ENCODE measurements around the gene FBXL7.

Gene FBXL7

DNA sequence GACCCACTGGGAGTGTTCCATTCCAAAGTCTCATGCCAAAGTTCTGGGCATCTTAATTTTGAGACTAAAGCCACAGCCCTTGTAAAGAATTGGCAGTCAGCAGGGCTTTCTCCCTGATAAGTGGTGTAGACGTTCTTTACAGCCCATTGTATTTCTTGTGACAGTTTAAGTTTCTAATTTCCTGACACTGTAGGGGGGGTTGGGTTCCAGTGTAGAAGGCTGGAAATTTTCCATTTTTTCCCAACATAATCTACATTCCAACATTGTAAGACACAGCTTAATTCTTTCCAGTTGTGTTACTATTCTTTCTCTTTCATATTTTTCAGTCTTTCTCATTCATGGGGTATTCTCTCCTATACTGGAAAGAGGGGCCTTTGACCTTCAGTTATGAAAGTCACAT, 121.1 kb downstream of the FBXL7 start:
- no peak for DNase-seq

DNA sequence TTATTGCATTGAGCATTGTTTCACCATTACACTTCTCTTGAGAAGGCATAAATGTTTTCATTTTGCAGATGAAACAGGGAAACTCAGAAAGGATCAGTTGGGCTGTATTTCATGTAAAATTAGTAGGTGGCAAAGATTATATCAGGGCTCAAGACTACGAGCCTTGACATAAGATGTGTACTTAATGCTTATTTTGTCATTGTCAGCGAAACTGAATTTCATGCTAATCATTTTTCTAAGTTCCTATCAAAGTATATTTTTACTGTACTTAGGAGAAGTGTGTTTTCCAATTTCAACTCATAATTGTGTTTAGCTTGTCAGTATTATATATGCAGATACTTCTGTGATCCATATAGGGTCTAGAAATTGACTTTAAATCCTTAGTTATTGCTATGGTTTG, 123.8 kb downstream of the FBXL7 start:
- no peak for DNase-seq

DNA sequence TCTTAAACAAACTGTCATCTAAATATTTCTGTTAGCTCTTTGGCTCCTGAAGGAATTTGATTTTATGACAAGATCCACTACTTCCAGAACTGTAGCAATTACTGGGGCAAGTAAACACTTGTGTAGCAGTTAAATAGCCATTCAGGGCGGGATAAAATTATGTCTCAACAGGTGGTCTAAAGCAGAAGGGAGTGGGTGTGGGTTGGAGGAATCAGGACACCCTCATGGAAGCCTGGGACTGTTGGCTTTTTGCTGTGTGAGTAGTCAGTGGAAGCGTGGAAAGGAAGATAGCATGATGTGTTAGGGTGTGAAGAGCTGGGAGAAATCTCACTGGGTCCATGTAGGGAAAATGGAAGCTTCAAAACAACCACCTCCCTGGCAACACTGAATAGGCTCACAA, 127.1 kb downstream of the FBXL7 start:
- DNase-seq: no peak

DNA sequence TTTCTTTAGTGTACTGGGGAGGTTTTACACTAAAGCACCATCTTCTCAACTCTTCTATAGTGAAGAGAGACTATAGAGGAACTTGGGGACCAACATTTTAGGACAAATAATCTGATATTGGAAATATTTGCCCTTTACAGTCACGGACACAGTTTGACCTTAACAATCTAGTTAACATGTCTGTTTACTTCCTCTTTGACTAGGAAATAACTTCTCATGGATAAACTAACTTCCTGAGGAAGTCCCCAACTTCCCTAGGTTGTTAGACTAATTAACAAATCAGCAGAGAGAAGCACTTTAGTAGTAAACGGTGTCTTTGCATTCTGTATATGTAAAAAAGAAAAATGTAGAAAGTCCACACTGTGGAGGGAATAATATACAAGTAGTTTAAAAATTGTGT, 127.7 kb downstream of the FBXL7 start:
- DNase-seq: no peak

DNA sequence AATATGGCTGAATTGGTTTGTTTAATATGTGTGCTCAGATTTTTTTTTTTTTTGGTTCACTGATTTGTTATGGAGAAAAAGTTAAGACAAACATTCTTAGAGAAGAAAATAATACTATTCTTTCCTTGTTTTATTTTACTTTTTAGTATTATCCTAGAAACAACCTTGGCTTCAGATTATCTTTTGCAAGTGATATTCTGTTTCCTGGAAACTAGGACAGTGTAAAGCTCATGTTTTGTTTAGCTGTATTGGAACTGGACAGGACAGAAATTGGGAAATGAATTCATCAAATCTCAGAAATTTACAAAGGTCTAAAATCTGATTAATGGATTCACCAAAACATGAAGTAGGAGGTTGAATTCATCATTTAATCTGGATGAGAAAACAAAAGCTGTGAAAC, 130.5 kb downstream of the FBXL7 start:
- DNase-seq: no peak

DNA sequence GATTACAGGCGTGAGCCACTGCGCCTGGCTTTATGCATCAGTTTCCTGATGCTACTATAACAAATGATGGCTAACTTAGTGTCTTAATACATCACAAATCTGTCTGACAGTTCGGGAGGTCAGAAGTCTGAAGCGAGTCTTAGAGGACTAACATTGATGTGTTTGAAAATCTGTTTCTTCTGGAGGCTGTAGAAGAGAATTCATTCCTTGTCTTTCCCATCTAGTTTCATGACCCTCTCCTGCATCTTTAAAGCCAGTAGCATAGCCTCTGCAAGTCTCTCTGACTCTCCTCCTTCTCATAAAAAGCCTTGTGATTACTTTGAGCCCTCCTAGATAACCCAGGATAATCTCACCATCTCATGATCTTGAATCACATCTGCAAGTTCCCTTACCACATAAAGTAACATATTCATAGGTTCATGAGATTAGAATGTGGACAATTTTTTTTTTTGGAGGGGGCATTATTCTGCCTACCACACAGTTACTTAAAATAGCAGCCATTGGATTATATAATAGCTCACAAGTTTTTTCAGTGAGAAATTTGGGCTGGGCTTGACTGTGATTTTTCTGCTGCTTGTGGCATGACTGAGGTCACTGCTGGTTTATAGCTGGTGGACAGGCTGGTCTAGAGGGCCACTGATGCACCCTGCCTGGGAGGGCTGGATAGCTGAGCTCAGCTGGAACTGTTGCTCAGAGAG, 134.8 kb downstream of the FBXL7 start:
- DNase-seq: no peak

DNA sequence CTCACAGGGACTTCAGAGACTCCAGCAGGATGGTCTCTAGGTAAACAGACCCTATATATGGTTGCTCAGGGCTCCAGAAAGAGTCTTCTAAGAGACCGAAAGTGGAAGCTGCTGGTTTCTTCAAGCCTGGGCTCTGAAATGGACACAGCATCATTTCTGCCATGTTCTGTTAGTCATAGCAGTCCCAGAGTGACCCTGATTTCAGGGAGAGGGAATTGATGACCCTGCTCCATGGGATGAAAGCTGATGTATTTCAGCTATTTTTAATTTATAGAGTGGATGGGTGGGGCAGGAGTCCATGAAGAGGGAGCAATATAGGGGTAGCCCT, 135.3 kb downstream of the FBXL7 start:
- DNase-seq: no peak

DNA sequence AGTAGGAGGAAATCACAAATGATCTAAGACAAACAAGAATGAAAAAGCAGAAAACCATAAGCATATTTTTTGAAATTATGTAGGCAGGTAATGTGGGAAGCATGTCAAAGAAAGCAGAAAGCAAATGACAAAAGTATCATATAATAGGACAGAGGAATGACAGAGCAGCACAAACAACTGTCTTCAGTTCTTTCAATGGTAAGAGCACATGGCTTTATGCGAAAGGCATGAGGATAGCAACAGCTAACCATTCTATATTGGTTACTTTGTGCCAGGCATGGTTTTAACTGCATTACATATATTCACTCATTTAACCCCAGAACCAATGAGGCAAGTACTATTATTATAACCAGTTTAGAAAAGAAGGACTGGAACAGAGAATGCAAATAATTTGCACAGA, 137.4 kb downstream of the FBXL7 start:
- no peak for DNase-seq

DNA sequence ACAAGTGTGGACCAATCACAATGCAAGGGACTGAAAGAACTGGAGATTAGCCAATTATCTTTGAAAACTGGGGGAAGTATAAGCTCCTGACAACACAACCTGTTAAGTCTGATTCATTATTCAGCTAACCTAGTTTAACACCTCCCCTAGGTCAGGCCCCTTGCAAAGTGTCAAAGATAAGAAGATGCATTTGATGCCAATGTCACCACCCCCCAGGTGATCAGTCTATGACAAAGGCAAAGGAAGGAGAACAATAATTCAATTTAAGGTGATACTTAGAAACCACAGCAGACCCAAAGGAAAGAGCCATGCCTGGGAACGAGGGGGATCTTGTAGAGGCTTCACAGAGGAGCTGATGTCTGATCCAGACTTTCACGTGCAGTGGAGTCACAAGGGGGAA, 137.9 kb downstream of the FBXL7 start:
- DNase-seq: no peak

DNA sequence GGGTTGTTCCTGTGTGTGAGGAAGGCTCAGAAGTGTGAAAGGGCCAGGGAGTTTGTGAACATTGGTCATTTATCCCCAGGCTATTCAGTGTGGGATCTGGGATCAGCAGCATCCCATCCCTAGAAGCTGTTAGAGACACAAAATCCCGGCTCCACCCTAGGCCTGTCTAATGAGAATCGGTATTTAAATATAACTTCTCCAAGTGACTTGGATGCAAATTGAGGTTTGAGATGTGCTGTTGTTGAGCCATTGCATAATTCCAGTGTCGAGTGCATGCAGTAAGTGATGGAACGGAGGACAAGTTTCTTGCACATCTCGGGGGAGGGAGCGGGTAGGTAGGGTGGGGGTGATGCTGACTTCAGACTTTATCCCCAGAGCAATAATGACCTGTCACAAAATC, 138.3 kb downstream of the FBXL7 start:
- no peak for DNase-seq

DNA sequence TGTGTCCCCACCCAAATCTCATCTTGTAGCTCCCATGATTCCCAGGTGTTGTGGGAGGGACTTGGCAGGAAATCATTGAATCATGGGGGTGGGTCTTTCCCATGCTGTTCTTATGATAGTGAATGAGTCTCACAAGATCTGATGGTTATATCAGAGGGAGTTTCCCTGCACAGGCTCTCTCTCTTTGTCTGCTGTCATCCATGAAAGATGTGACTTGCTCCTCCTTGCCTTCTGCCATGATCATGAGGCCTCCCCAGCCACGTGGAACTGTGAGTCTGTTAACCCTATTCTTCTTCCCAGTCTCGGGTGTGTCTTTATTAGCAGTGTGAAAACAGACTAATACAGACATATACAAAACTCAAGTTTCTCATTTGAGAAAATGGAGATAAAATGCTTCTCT, 139.3 kb downstream of the FBXL7 start:
- no peak for DNase-seq

DNA sequence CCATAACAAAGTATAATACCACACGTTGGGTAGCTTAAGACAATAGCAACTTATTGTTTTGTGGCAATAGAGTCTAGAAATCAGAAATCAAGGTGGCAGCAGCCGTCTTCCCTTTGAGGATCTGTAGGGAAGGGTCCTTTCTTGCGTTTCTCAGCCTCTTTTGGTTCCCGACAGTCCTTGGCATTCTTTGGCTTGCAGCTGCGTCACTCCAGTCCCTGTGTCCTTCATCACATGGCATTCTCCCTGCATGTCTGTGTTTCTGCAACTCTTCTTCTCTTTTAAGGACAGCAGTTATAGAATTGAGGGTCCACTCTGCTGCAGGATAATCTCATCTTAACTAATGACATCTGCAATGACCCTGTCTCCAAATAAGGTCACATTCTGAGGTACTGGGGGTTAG, 140.1 kb downstream of the FBXL7 start:
- DNase-seq: no peak

DNA sequence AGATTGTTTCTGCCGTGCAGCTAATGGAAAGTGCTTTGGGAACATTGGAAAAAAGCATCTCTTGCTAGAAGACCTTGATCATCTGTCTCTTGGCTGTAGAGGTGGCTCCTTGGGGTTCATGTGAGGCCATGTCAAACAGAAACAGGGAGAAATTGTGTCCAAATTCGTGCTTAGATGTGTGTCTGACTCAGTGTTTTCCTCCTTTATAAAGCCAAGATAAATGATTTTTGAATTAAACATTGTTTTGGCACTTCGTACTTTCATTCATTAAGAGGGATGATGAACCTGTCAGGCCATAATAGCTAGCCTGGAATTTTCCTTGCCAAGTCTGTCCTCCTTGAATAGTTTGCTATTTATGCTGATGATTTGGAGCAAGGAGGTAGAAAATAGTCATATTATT, 143.8 kb downstream of the FBXL7 start:
- DNase-seq: no peak

DNA sequence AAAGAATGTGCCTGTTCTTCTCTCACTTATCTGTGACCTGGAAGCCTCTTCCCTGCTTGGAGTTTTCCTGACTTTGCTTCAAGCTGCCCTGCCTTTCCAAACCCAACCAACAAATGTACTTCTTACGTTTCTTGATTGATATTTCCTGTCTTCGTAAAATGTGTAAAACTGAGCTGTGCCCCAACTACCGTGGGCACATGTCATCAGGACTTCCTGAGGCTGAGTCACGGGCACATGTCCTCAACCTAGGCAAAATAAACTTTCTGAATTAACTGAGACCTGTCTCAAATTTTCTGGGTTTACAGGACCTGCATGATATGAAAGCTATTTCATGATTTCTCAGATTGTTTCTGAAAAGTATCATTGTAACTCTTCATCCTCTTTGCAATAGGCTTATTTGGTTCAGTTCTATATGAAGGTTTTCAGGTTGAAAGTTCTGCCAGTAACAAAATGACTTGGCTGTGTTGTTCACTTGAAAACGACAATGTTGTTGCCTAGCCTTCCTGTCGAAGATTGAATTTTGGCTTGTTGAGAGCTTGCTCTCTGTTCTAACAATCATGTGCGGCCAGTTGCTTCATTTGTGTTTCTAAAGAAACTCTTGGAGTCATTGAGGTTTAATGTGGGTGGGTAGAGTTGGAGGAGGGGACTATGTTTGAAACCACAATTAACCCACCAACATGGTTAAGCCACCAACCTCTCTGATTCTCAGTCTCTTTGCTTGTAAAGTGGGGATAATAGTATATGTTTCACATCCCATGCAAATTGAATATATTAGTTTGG, 145.6 kb downstream of the FBXL7 start:
- no peak for DNase-seq

DNA sequence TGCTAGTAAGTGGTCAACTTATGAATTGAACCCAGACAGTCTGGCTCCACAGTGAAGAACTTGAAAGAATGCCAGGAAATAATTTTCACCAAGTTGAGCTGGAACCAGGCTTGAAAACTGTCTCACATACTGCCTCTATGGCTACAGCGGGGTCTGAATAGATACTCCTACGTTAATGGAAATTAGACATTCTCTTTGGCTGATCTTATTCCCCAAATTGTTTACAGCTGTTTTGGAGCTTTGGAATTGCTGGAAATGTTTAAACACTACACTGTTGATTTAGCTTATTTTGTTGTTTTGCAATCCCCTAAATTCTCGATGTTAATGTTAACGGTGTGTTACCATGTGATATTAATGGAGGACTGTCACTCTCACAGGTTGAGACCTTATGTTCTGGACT, 146.4 kb downstream of the FBXL7 start:
- DNase-seq: no peak

DNA sequence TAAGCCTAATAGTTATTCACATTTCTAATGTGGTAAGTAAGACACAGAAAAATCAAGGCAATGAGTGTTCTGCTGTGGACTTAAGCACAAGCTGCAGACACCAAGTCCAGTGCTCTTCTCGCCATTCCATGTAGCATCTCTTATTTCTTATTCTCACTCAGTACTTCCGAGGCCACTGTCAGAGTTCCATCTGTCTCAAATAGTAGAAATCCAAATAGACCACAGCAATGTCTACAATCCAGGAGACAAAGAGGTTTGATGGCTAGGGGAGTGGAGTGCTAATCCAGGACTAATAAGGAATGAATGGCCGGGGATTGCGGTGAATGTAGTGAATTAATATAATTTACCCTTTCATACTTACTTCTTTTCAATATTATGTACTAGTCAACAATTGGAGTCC, 147.3 kb downstream of the FBXL7 start:
- DNase-seq: no peak

DNA sequence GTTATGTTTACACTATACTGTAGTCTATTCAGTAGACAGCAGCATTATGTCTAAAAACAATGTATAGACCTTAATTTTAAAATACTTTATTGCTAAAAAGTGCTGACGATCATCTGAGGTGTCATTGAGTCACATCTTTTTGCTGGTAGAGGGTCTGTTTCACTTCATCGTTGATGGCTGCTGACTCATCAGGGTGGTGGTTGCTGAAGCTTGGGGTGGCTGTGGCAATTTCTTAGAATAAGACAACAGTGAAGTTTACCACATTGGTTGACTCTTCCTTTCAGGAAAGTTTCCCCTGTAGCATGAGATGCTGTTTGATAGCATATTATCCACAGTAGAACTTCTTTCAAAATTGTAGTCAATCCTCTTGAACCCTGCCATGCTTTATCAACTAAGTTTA, 150.3 kb downstream of the FBXL7 start:
- DNase-seq: no peak

DNA sequence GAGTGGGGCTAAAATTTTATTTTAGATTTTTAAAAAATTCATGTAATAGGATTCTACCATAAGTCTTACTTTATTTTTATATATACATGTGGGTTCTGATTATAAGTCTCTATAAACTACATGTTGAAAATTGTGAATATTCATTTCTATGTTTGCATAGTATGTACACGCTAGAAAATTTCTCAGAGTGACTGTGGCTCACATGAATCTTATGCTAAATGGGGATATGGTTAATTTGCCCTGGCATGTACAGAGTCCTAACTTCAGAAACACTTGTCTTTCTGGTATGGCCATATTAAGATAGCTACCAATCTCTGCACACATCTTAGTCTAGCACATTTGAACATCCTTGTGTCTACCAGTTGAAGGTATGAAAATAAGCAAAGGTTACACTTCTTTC, 154.8 kb downstream of the FBXL7 start:
- no peak for DNase-seq

DNA sequence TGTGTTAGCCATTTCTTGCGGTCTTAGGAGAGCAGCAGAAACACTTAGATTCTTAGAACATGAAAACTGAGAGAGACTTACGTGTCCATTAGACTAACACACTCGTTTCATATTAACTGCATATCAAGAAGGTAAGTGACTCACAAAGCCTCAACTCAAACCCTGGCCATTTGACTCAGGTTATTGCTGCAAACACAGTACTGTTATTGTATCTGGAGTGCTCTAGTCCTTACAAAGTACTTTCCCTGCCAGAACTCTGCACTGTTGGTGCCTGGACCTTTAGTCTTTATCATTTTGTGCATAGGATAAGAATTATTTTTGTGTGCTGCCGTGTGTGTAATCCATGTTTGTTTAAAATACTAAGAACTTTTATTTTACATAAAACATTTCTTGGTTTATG, 155.7 kb downstream of the FBXL7 start:
- DNase-seq: no peak

DNA sequence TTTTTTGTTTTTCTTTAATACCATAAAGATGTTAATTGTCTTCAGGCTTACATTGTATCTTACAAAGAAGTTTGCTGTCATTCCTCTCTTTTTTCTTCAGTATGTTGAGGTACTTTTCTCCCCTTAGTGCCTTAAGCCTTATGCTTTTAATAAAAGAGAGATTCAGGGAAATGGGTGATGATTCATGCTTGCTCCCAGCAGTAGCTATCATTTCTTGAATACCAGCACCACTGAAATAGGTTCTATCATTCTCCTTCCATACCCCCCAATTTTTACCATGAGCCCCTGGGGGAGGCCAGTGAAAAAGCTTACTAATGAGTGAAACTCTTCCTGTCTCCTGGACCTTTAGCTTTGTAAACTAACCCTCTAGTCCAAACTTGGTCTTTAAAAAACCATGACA, 165.0 kb downstream of the FBXL7 start:
- DNase-seq: no peak

DNA sequence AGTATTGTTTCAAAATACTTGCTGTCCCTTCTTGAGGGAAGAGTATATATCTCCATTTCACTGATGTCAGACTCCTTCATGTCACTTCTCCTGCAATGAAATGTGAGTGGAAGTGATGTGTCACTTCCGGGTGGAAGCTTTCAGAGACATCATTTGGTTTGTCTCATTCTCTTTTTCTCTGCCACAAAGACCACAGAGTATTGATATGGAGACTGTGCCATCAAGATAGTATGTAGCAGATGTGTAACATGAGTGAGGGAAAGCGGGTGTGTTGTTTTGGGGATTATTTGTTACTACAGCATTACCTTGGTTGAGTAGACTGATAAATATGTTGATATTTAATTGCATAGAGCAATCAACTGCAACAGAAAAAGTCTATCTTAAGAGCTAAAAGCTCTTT, 169.8 kb downstream of the FBXL7 start:
- DNase-seq: no peak

DNA sequence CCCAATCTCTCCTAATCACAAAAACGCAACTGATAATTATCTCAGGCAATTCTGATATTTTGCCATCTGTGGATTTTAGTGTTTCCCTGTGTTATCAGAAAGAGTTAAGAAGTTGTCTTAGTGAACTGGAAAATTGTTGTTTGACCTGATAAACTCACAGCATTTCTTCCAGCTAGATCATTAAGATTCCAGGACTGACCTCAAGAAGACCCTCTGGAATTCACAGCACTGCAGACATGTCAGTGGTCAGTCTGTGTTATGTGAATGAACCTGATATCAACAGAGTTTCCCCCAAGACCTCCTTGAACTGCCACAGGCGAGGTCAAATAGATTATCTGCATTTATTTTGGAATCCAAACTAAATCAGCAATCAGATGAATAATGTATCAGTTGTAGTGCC, 174.7 kb downstream of the FBXL7 start:
- no peak for DNase-seq

DNA sequence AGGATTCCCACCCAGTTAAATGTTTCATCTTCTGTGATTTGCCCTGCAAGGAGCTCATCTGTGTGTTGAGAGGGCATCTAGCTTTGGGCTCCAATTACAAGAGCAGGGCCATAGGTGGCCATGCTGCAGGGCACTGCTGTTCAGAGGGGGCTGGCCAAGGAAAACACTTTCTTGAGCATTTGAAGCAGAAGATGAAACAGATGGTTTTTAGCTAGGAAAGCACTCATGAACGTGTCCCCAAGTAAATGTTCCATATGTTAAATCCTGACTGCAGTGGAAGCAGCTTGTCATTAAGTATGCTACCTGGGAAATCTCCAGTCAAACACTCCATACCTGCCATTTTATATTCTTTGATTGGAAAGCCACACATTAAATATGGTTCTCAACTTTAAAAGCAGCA, 176.6 kb downstream of the FBXL7 start:
- no peak for DNase-seq

DNA sequence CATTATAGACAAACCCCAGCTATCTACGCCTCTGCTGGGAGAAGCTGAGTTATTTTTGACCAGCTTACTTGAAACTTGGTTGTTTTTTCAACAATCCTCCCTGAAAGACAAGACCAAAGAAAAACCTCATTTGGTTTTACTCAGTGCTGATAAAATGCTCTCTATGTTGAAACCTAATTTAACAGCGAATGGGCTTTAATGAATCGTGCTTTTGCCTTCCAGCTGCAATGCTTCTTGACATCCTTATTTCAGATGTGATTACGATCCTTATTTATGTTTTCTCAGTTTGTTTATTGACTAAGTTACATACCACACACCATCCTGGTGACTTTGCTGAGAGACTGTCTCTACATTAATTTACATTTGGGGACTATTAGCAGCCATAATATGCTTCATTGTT, 179.2 kb downstream of the FBXL7 start:
- DNase-seq: no peak

DNA sequence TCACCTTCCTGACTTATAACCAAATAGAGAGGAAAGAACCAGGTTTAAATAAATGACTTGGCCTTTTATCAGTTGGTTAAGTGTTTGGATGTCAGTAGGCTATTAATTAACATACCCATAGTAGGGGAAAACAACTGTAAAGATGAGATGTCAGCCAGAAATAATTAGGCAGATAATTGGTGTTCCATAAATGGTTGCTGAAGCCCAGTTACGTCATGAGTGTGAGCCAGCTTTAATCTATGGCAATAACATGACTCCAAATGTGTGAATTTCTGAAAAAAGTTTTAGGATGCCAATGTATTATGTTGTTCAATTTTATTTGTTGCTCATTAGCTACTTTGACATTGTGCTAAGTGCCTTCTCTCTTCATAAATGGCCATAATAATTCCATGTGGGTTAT, 180.5 kb downstream of the FBXL7 start:
- DNase-seq: no peak

Data from NCI-H187 treated with DMSO at 0.1 percent for 48 hours (cell line).